Glutamatergic neuron (in vitro differentiated cells): ENCODE results near the gene KIAA0825. TPM values are rescaled to one million over a fixed set of nuclear protein-coding genes. Genes with fewer than 3 reads are reported as not detected.
A peak's percentile ranks its signal among the peaks of the same experiment; 100 is the strongest.

Experiments used
- DNase-seq: peaks from one replicate; pipeline ENCODE4 v3.0.0; 2022
- H3K27ac Mint-ChIP-seq: one replicate; pipeline ENCODE4 v1.8.0; 2020; ENCODE audit warnings: mild to moderate bottlenecking, mixed read lengths, inconsistent platforms; ENCODE audit not compliant: unreplicated experiment
- H3K27me3 Mint-ChIP-seq: one replicate; pipeline ENCODE4 v1.8.0; 2020; ENCODE audit warnings: mild to moderate bottlenecking, moderate library complexity, mixed read lengths, inconsistent platforms; ENCODE audit not compliant: unreplicated experiment
- H3K36me3 Mint-ChIP-seq: one replicate; pipeline ENCODE4 v1.8.0; 2020; ENCODE audit warnings: mild to moderate bottlenecking, mixed read lengths, inconsistent platforms; ENCODE audit not compliant: unreplicated experiment
- H3K4me1 Mint-ChIP-seq: one replicate; pipeline ENCODE4 v1.8.0; 2020; ENCODE audit warnings: mild to moderate bottlenecking, low read depth, mixed read lengths, inconsistent platforms; ENCODE audit not compliant: unreplicated experiment
- H3K4me3 Mint-ChIP-seq: one replicate; pipeline ENCODE4 v1.8.0; 2020; ENCODE audit warnings: mild to moderate bottlenecking, mixed read lengths, inconsistent platforms; ENCODE audit not compliant: unreplicated experiment
- H3K9me3 Mint-ChIP-seq: one replicate; pipeline ENCODE4 v1.8.0; 2020; ENCODE audit warnings: mild to moderate bottlenecking, moderate library complexity, mixed read lengths, inconsistent platforms; ENCODE audit not compliant: unreplicated experiment
- CTCF ChIP-seq: fragments of 200-600 bp; sonication (generic); IDR thresholded peaks from one replicate; pipeline ENCODE4 v1.5.0; 2021; ENCODE audit not compliant: partially characterized antibody, unreplicated experiment
- total RNA-seq: library from RNA; stranded (reverse); fragmentation: NEBNext Ultra II Directional; extraction: Animal tissue kit (Norgen Biotek cat#: 25700); gene quantifications from one replicate; pipeline ENCODE4 v1.2.1, GENCODE V29; 2021; ENCODE audit not compliant: unreplicated experiment

KIAA0825 gene
- total RNA-seq, 1 donor from 2014 or later: 1.2 TPM

- Mint-ChIP-seq H3K36me3 (no peaks in the 10 kb centered on the region), H3K9me3 (no peaks in the 10 kb centered on the region), H3K27me3 (peaks cover 5% of the 10 kb centered on the region), H3K27ac (peak overlapping the region; percentile 67), H3K4me1 (peaks cover 9% of the 10 kb centered on the region), H3K4me3 (peak overlapping the region; percentile 95)
- no peak for TF ChIP-seq CTCF
- no peak for DNase-seq
Observed at GRCh38 chr5:94618029-94618492, 343 bp downstream of the KIAA0825 start.

- peaks cover 9% of the 10 kb centered on the region for H3K4me1 Mint-ChIP-seq
- no peak overlapping the region for H3K27ac Mint-ChIP-seq
- no peaks in the 10 kb centered on the region for H3K36me3 Mint-ChIP-seq
- peaks cover 5% of the 10 kb centered on the region for H3K27me3 Mint-ChIP-seq
- H3K9me3 Mint-ChIP-seq: no peaks in the 10 kb centered on the region
- no peak overlapping the region for H3K4me3 Mint-ChIP-seq
- no peak for DNase-seq
- TF ChIP-seq CTCF: no peak
Observed at GRCh38 chr5:94615862-94616261, 2.5 kb downstream of the KIAA0825 start.

GRCh38 chr5:94614156-94614805, 4.1 kb downstream of the KIAA0825 start:
- H3K27ac Mint-ChIP-seq: no peak overlapping the region
- H3K4me3 Mint-ChIP-seq: no peak overlapping the region
- peaks cover 3% of the 10 kb centered on the region for H3K27me3 Mint-ChIP-seq
- no peak for DNase-seq
- TF ChIP-seq CTCF: no peak
- no peaks in the 10 kb centered on the region for H3K9me3 Mint-ChIP-seq
- H3K36me3 Mint-ChIP-seq: no peaks in the 10 kb centered on the region
- H3K4me1 Mint-ChIP-seq: peaks cover 6% of the 10 kb centered on the region

GRCh38 chr5:94613583-94613982, 4.8 kb downstream of the KIAA0825 start:
- H3K27me3 Mint-ChIP-seq: no peaks in the 10 kb centered on the region
- peak; percentile 23 for TF ChIP-seq CTCF
- H3K9me3 Mint-ChIP-seq: no peaks in the 10 kb centered on the region
- peaks cover 4% of the 10 kb centered on the region for H3K4me1 Mint-ChIP-seq
- H3K27ac Mint-ChIP-seq: no peak overlapping the region
- no peaks in the 10 kb centered on the region for H3K36me3 Mint-ChIP-seq
- no peak overlapping the region for H3K4me3 Mint-ChIP-seq
- no peak for DNase-seq

- Mint-ChIP-seq H3K27ac (no peak overlapping the region), H3K4me3 (no peak overlapping the region), H3K9me3 (no peaks in the 10 kb centered on the region), H3K36me3 (no peaks in the 10 kb centered on the region), H3K4me1 (no peaks in the 10 kb centered on the region), H3K27me3 (no peaks in the 10 kb centered on the region)
- TF ChIP-seq CTCF: no peak
- no peak for DNase-seq
Observed at GRCh38 chr5:94595281-94595840, 23.0 kb downstream of the KIAA0825 start.
